Measurements from ENCODE around the gene TPST2. TPM values are rescaled to one million over a fixed set of nuclear protein-coding genes. Genes with fewer than 3 reads are reported as not detected.

TPST2 gene
- total and polyA plus RNA-seq, 2 of the 4 experiments (the other 2 are of a cell fraction), result 42.5 to 63.6 TPM

DNA sequence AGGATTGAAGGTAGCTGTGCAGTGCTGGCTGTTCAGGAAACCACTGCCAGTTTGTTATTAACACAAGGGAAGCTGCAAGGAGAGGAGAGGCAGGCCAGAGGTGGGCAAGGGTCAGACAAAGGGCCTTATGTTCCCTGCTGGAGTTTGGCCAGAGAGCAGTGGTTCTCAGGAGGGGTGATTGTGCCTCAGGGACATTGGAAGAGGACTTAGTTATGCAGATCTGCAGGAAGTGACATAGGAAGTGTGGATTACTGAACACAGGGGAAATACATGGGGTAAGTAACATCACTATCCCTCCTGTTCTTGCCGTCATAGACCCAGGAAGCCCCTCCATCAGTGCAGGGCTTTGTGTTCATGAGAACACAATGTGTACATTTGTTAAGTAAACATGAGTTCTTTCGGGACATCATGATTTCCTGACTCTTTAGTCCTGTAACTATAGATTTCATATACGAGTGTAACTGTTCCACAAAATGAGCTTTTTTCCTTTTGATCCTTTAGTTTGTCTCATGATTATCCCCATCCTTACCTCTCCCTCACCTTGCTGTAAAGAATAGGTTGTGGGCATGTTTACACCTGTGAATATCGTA lies 100.4 kb downstream of the TPST2 start:
- Histone ChIP-seq H3K79me1 (ENCODE audit: low read depth in 1 of 2, low read length in 2 of 2) (peaks cover 6 to 39% of the 10 kb centered on the region in 2 experiments), H3K4ac (ENCODE audit: low read depth, low read length) (no peak overlapping the region), H2AK5ac (ENCODE audit: low read depth, low read length) (no peak overlapping the region), H3K9me1 (ENCODE audit: insufficient read depth, low read length) (no peaks in the 10 kb centered on the region), H2BK120ac (ENCODE audit: low read depth, low read length) (no peak overlapping the region), H2AFZ (replicated peaks; ENCODE audit: low read length, poor library complexity) (no peak overlapping the region), H2BK20ac (ENCODE audit: low read depth, low read length) (no peak overlapping the region), H2AK9ac (replicated peaks; ENCODE audit: low read depth, low read length, poor library complexity) (no peak overlapping the region), H2BK15ac (ENCODE audit: low read depth, low read length) (no peak overlapping the region), H4K5ac (ENCODE audit: low read depth, low read length) (no peak overlapping the region), H4K20me1 (ENCODE audit: insufficient read depth, low read length) (no peaks in the 10 kb centered on the region; the same call in 1 of the 2 replicates), H3K18ac (ENCODE audit: low read depth, low read length) (no peak overlapping the region), H3K14ac (replicated peaks; ENCODE audit: low read depth, low read length) (no peak overlapping the region), H4K8ac (ENCODE audit: low read depth in 2 of 2, low read length in 2 of 2) (no peak overlapping the region), H3K27ac (ENCODE audit: insufficient read depth, low read length) (no peak overlapping the region), H3K4me2 (ENCODE audit: low read depth, low read length) (no peak overlapping the region), H4K91ac (ENCODE audit: insufficient read depth, low read depth, low read length) (no peak overlapping the region), H3K4me3 (ENCODE audit: insufficient read depth, low read depth, low read length) (no peak overlapping the region), H3K27me3 (ENCODE audit: control insufficient read depth, insufficient read depth, low read length) (no peaks in the 10 kb centered on the region), H3K36me3 (ENCODE audit: control insufficient read depth, insufficient read depth, low read length) (peaks cover 45% of the 10 kb centered on the region), H3K56ac (ENCODE audit: extremely low read depth, insufficient read depth, low read length) (no peak overlapping the region), H3K4me1 (ENCODE audit: control insufficient read depth, insufficient read depth, low read length) (peaks cover 2% of the 10 kb centered on the region), H2BK5ac (ENCODE audit: low read depth, low read length, poor library complexity, severe bottlenecking) (no peak overlapping the region), H3K9me3 (ENCODE audit: control insufficient read depth, insufficient read depth, low read length) (no peaks in the 10 kb centered on the region), H3K9ac (ENCODE audit: low read depth, low read length) (no peak overlapping the region), H3K23ac (ENCODE audit: low read depth, low read length) (no peak overlapping the region)
- in situ Hi-C loops (cut with MboI; ENCODE audit: low sequenced_read_pairs) (no loop called here), intact Hi-C loops (cut with micrococcal nuclease) (no loop called here), dilution Hi-C loops (cut with HindIII; ENCODE audit: low sequenced_read_pairs, unreplicated experiment) (no loop called here)
- CTCF ChIA-PET, result no interaction called here
- TF ChIP-seq, protein P1, sequence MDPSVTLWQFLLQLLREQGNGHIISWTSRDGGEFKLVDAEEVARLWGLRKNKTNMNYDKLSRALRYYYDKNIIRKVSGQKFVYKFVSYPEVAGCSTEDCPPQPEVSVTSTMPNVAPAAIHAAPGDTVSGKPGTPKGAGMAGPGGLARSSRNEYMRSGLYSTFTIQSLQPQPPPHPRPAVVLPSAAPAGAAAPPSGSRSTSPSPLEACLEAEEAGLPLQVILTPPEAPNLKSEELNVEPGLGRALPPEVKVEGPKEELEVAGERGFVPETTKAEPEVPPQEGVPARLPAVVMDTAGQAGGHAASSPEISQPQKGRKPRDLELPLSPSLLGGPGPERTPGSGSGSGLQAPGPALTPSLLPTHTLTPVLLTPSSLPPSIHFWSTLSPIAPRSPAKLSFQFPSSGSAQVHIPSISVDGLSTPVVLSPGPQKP (IDR thresholded peaks at IDR 0.05; ENCODE audit: borderline replicate concordance, low read depth, low read length), result no peak
- TF ChIP-seq RCOR1 (IDR thresholded peaks at IDR 0.05; ENCODE audit: insufficient replicate concordance, low read length), result no peak
- TF ChIP-seq SMC3 (IDR thresholded peaks at IDR 0.05; ENCODE audit: low read depth, low read length), result no peak
- TF ChIP-seq MAZ (IDR thresholded peaks at IDR 0.05; ENCODE audit: borderline replicate concordance, low read depth, low read length), result no peak
- ATAC-seq (ENCODE audit: low read depth), result no peak
- POLR2A ChIA-PET (ENCODE audit: unreplicated experiment), result no interaction called here
- DNase-seq, result no peak
- no CpG with 5 or more reads among the region's 4 CpGs for WGBS, 2 experiments (ENCODE audit: extremely low coverage in 2 of 2, insufficient read length in 1 of 2)
- no TSS peak for BruUV-seq (replicated peaks)
